Neural progenitor cell (in vitro differentiated cells): ENCODE data around the gene NAT14. TPM values are rescaled to one million over a fixed set of nuclear protein-coding genes. Genes with fewer than 3 reads are reported as not detected.

Experiments
- DNase-seq: peaks from one replicate; pipeline ENCODE4 v3.0.0-alpha.2; 2016; ENCODE audit warnings: low spot score
- H2AFZ ChIP-seq: fragments of 200-600 bp; sonication (generic); replicated peaks from 2 replicates; pipeline ENCODE4 v1.6.1; 2016; ENCODE audit warnings: antibody characterized with exemption
- H3F3A ChIP-seq: fragments of 200-600 bp; sonication (generic); 2 replicates; pipeline ENCODE4 v1.6.1; 2016; ENCODE audit warnings: antibody characterized with exemption, low read depth
- H3K27ac ChIP-seq: fragments of 200-600 bp; sonication (generic); 2 replicates; pipeline ENCODE4 v1.5.1; 2016; ENCODE audit warnings: mild to moderate bottlenecking
- H3K27me3 ChIP-seq: fragments of 200-600 bp; sonication (generic); 2 replicates; pipeline ENCODE4 v1.6.1; 2016; ENCODE audit warnings: mild to moderate bottlenecking, moderate library complexity
- H3K36me3 ChIP-seq: fragments of 200-600 bp; sonication (generic); 2 replicates; pipeline ENCODE4 v1.5.1; 2016
- H3K4me1 ChIP-seq: fragments of 200-600 bp; sonication (generic); 2 replicates; pipeline ENCODE4 v1.6.1; 2016; ENCODE audit warnings: mixed run types
- H3K4me2 ChIP-seq: fragments of 200-600 bp; sonication (generic); 2 replicates; pipeline ENCODE4 v1.6.1; 2016
- H3K4me3 ChIP-seq: fragments of 200-600 bp; sonication (generic); 2 replicates; pipeline ENCODE4 v1.5.1; 2016
- H3K79me2 ChIP-seq: fragments of 200-600 bp; sonication (generic); 2 replicates; pipeline ENCODE4 v1.6.1; 2016; ENCODE audit warnings: low read depth
- H3K9ac ChIP-seq: fragments of 200-600 bp; sonication (generic); 2 replicates; pipeline ENCODE4 v1.6.1; 2016
- H3K9me3 ChIP-seq: fragments of 200-600 bp; sonication (generic); 2 replicates; pipeline ENCODE4 v1.5.1; 2016; ENCODE audit warnings: low read depth
- H4K20me1 ChIP-seq: fragments of 200-600 bp; sonication (generic); 2 replicates; pipeline ENCODE4 v1.6.1; 2016; ENCODE audit warnings: low read depth
- H3K27ac Mint-ChIP-seq: 3 replicates; pipeline ENCODE4 v1.8.0; 2021; ENCODE audit warnings: mixed read lengths
- H3K27me3 Mint-ChIP-seq: 2 replicates; pipeline ENCODE4 v1.8.0; 2022; ENCODE audit warnings: low read depth, mild to moderate bottlenecking, inconsistent platforms, moderate library complexity, mixed read lengths; ENCODE audit not compliant: insufficient read depth
- H3K36me3 Mint-ChIP-seq: 3 replicates; pipeline ENCODE4 v1.8.0; 2021; ENCODE audit warnings: mixed read lengths
- H3K4me1 Mint-ChIP-seq: 3 replicates; pipeline ENCODE4 v1.8.0; 2021; ENCODE audit warnings: mixed read lengths
- H3K4me3 Mint-ChIP-seq: 3 replicates; pipeline ENCODE4 v1.8.0; 2021; ENCODE audit warnings: mild to moderate bottlenecking, moderate library complexity, mixed read lengths
- H3K9me3 Mint-ChIP-seq: 3 replicates; pipeline ENCODE4 v1.8.0; 2020; ENCODE audit warnings: mixed read lengths
- EZH2 ChIP-seq: fragments of 200-600 bp; sonication (generic); IDR thresholded peaks from 2 replicates; pipeline ENCODE4 v1.6.1; 2017; ENCODE audit warnings: antibody characterized with exemption, mild to moderate bottlenecking, moderate library complexity
- EZH2phosphoT487 ChIP-seq: fragments of 200-600 bp; sonication (generic); IDR thresholded peaks from 2 replicates; pipeline ENCODE4 v1.6.1; 2017; ENCODE audit warnings: antibody characterized with exemption
- total RNA-seq: library from RNA; depleted of rRNA; stranded (reverse); fragments of >200 nt; gene quantifications from 2 replicates; pipeline ENCODE4 v1.2.3, GENCODE V29; 2015; ENCODE audit warnings: low replicate concordance
- TF ChIP-seq, protein P1 (sequence below): fragments of 200-600 bp; sonication (generic); IDR thresholded peaks from 2 replicates; pipeline ENCODE4 v1.5.1; 2017; ENCODE audit warnings: antibody characterized with exemption, mild to moderate bottlenecking

NAT14 gene
- total RNA-seq, 1 donor from 2014 or later = 16.2 TPM

DNA sequence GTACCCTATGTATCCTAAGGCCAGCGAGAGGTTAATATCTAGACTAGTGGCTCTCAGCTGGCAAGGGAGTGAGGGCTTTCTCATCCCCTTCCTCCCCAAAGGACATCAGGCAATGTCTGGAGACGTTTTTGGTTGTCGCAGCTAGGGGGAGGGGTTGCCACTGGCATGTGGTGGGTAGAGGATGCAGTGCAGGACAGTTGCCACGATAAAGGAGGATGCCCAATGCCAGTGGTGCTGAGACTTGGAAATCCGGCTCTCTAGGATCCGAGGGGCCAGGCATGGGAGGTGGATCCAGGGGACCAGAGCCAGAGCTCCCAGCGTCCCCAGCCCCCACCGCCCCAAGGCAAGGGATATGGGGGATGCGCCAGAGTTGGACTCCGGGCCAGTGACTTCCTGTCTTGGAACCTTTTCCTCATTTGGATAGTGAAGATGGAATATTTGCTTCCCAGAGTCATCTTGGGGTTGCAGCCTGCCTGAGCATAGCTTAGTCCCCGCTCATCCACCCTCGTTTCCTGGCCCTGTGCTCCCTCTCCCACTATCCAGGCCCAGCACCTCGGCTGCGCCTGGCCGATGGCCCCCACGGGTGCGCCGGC, 8.2 kb downstream of the NAT14 start:
- no peak for DNase-seq
- peaks cover 6% of the 10 kb centered on the region for H3K27me3 Mint-ChIP-seq
- H3K27ac Mint-ChIP-seq = peak overlapping the region; percentile 66
- H3F3A ChIP-seq = no peaks in the 10 kb centered on the region
- H3K36me3 Mint-ChIP-seq = no peaks in the 10 kb centered on the region
- H3K36me3 ChIP-seq = no peaks in the 10 kb centered on the region
- H3K4me1 Mint-ChIP-seq = peaks cover 23% of the 10 kb centered on the region
- TF ChIP-seq EZH2 (no peak), EZH2phosphoT487 (no peak)
- TF ChIP-seq, protein P1, sequence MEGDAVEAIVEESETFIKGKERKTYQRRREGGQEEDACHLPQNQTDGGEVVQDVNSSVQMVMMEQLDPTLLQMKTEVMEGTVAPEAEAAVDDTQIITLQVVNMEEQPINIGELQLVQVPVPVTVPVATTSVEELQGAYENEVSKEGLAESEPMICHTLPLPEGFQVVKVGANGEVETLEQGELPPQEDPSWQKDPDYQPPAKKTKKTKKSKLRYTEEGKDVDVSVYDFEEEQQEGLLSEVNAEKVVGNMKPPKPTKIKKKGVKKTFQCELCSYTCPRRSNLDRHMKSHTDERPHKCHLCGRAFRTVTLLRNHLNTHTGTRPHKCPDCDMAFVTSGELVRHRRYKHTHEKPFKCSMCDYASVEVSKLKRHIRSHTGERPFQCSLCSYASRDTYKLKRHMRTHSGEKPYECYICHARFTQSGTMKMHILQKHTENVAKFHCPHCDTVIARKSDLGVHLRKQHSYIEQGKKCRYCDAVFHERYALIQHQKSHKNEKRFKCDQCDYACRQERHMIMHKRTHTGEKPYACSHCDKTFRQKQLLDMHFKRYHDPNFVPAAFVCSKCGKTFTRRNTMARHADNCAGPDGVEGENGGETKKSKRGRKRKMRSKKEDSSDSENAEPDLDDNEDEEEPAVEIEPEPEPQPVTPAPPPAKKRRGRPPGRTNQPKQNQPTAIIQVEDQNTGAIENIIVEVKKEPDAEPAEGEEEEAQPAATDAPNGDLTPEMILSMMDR = no peak
- no peak overlapping the region for H2AFZ ChIP-seq
- H3K4me3 ChIP-seq = no peak overlapping the region
- peak overlapping the region; percentile 12 for H3K4me3 Mint-ChIP-seq
- no peaks in the 10 kb centered on the region for H4K20me1 ChIP-seq
- H3K4me2 ChIP-seq = no peak overlapping the region
- H3K79me2 ChIP-seq = no peaks in the 10 kb centered on the region
- H3K27me3 ChIP-seq = no peaks in the 10 kb centered on the region
- no peak overlapping the region for H3K9ac ChIP-seq
- H3K4me1 ChIP-seq = peaks cover 13% of the 10 kb centered on the region
- no peaks in the 10 kb centered on the region for H3K9me3 Mint-ChIP-seq
- H3K9me3 ChIP-seq = no peaks in the 10 kb centered on the region
- no peak overlapping the region for H3K27ac ChIP-seq

DNA sequence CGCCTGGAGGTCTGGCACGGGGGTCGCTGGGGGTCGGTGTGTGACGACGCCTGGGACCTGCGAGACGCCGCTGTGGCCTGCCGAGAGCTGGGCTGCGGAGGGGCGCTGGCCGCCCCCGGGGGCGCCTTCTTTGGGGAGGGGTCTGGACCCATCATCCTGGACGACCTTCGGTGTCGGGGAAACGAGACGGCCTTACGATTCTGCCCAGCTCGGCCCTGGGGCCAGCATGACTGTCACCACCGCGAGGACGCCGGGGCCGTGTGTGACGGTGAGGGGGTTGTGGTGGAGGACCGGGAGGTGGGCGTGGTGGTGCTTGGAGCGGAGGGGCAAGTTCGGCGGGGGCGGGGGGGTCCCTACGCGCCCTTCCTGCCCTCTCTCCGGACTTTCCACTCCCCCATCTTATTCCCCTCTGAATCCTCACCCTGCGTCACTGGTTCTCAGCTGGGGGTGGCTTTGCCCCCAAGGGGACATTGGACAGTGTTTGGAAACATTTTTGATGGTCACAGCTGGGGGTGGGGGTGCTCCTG, 8.7 kb downstream of the NAT14 start:
- Mint-ChIP-seq H3K36me3 (no peaks in the 10 kb centered on the region), H3K4me1 (peaks cover 23% of the 10 kb centered on the region), H3K27ac (no peak overlapping the region), H3K9me3 (no peaks in the 10 kb centered on the region), H3K27me3 (peaks cover 6% of the 10 kb centered on the region), H3K4me3 (no peak overlapping the region)
- no peak overlapping the region for H3K27ac ChIP-seq
- H3K36me3 ChIP-seq = no peaks in the 10 kb centered on the region
- no peak overlapping the region for H3K4me2 ChIP-seq
- no peak overlapping the region for H2AFZ ChIP-seq
- DNase-seq = no peak
- TF ChIP-seq EZH2phosphoT487 = no peak
- TF ChIP-seq EZH2 = no peak
- TF ChIP-seq, protein P1 = no peak
- H3K79me2 ChIP-seq = no peaks in the 10 kb centered on the region
- H4K20me1 ChIP-seq = no peaks in the 10 kb centered on the region
- no peak overlapping the region for H3K4me3 ChIP-seq
- no peaks in the 10 kb centered on the region for H3K27me3 ChIP-seq
- H3K9me3 ChIP-seq = no peaks in the 10 kb centered on the region
- H3K9ac ChIP-seq = no peak overlapping the region
- H3K4me1 ChIP-seq = peaks cover 8% of the 10 kb centered on the region
- H3F3A ChIP-seq = no peaks in the 10 kb centered on the region

DNA sequence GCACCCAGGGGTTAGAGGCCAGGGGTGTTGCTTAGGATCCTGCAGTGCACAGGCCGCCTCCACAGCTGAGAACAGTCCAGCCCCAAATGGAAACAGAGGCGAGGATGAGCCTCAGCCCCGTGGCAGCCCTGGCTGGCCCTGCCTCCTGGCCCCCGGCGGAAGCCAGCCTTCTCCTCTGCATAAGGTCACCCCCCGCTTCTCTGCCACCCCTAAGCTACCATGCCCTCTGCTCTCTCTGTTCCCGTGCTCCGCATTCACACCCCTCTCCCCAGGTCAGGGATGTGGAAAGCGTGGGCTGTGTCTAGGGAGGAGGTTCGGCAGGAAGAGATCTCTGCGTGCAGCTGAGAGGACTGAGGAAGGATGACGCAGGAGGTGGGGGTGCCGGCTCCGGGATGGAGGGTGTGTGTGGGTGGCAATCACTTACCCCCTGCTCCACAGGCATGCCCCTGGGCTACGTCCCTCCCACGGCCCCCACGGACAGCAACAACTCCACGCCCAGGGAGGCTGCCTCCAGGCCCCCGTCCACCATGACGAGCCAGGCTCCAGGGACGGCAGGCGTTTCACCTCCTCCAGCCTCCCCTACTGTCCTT, 9.3 kb downstream of the NAT14 start:
- Mint-ChIP-seq H3K4me1 (peaks cover 27% of the 10 kb centered on the region), H3K9me3 (no peaks in the 10 kb centered on the region), H3K4me3 (peak overlapping the region; percentile 33), H3K27ac (peak overlapping the region; percentile 34), H3K36me3 (no peaks in the 10 kb centered on the region), H3K27me3 (peaks cover 6% of the 10 kb centered on the region)
- H4K20me1 ChIP-seq = no peaks in the 10 kb centered on the region
- no peak overlapping the region for H3K9ac ChIP-seq
- no peaks in the 10 kb centered on the region for H3K9me3 ChIP-seq
- H3K27ac ChIP-seq = no peak overlapping the region
- no peak for TF ChIP-seq EZH2phosphoT487
- TF ChIP-seq, protein P1 = no peak
- no peak for TF ChIP-seq EZH2
- H3K36me3 ChIP-seq = no peaks in the 10 kb centered on the region
- H3K4me3 ChIP-seq = no peak overlapping the region
- H3K79me2 ChIP-seq = no peaks in the 10 kb centered on the region
- H3K4me2 ChIP-seq = no peak overlapping the region
- H3K4me1 ChIP-seq = peaks cover 4% of the 10 kb centered on the region
- H3K27me3 ChIP-seq = no peaks in the 10 kb centered on the region
- H2AFZ ChIP-seq = no peak overlapping the region
- no peak for DNase-seq
- H3F3A ChIP-seq = no peaks in the 10 kb centered on the region
